H1 (cell line): ENCODE measurements around the gene COQ8B. TPM values are rescaled to one million over a fixed set of nuclear protein-coding genes. Genes with fewer than 3 reads are reported as not detected.

Experiments used
- CTCF ChIA-PET: fragments of 300-600 bp; sonication (Branson Sonifier 250); formaldehyde crosslinking; loops from one replicate; lab custom pipeline; 2021; ENCODE audit not compliant: partially characterized antibody; lab: Charles Lee
- POLR2A ChIA-PET: fragments of 300-600 bp; sonication (Branson Sonifier 250); formaldehyde crosslinking; loops from one replicate; lab custom pipeline; 2021; ENCODE audit warnings: inconsistent platforms; ENCODE audit not compliant: partially characterized antibody; lab: Charles Lee
- DNase-seq, 2 experiments: peaks; one replicate each; pipeline versions ENCODE4 v3.0.0 to v3.0.0-alpha.2; 2010 to 2022; ENCODE audit warnings: low spot score in 2 of 2, low read depth in 1 of 2, mixed read lengths in 1 of 2
- FAIRE-seq: peaks from 2 replicates; lab custom pipeline; 2011; peaks lifted over from hg19 to GRCh38; lab: Jason Lieb, UNC
- H2AFZ ChIP-seq: 2 replicates; pipeline ENCODE4 v1.8.1; 2012; ENCODE audit warnings: low read length, inconsistent platforms
- H2AK5ac ChIP-seq: 2 replicates; pipeline ENCODE4 v1.6.1; 2013; ENCODE audit warnings: low read depth, low read length
- H2BK120ac ChIP-seq: replicated peaks from 2 replicates; pipeline ENCODE3; 2013; ENCODE audit warnings: low read depth, low read length, inconsistent platforms
- H2BK12ac ChIP-seq: 2 replicates; pipeline ENCODE4 v1.6.1; 2013; ENCODE audit warnings: low read depth, low read length
- H2BK15ac ChIP-seq: 2 replicates; pipeline ENCODE4 v1.6.1; 2013; ENCODE audit warnings: low read length
- H2BK20ac ChIP-seq: 2 replicates; pipeline ENCODE4 v1.6.1; 2013; ENCODE audit warnings: low read length
- H2BK5ac ChIP-seq: 2 replicates; pipeline ENCODE4 v1.6.1; 2013; ENCODE audit warnings: low read depth, low read length
- H3K14ac ChIP-seq: 2 replicates; pipeline ENCODE4 v1.6.1; 2013; ENCODE audit warnings: inconsistent platforms; ENCODE audit not compliant: insufficient read length
- H3K18ac ChIP-seq: 2 replicates; pipeline ENCODE4 v1.6.1; 2013; ENCODE audit warnings: low read length; ENCODE audit errors: extremely low read depth
- H3K23ac ChIP-seq: 2 replicates; pipeline ENCODE4 v1.6.1; 2013; ENCODE audit warnings: inconsistent platforms; ENCODE audit not compliant: insufficient read length
- H3K23me2 ChIP-seq: 2 replicates; pipeline ENCODE4 v1.6.1; 2013; ENCODE audit warnings: low read depth, low read length
- H3K27ac ChIP-seq: 2 replicates; pipeline ENCODE4 v1.6.1; 2011; ENCODE audit warnings: low read depth, low read length, inconsistent platforms
- H3K27me3 ChIP-seq, 4 experiments: replicated peaks in 1 of 4; 1 replicate in 1 of 4; 2 replicates in 3 of 4; pipeline versions ENCODE4 v1.6.1 to v1.8.1; 2011 to 2013; ENCODE audit warnings: low read length in 3 of 4, mild to moderate bottlenecking in 3 of 4, inconsistent platforms in 2 of 4, mixed read lengths in 2 of 4, moderate library complexity in 1 of 4; ENCODE audit not compliant: control insufficient read depth in 3 of 4, insufficient read depth in 3 of 4; ENCODE audit errors: extremely low read depth in 1 of 4
- H3K36me3 ChIP-seq, 4 experiments: 2 replicates each; pipeline versions ENCODE4 v1.6.1 to v1.8.1; 2011 to 2013; ENCODE audit warnings: mild to moderate bottlenecking in 4 of 4, low read length in 3 of 4, moderate library complexity in 2 of 4, control low read depth in 1 of 4, inconsistent platforms in 1 of 4; ENCODE audit not compliant: insufficient read depth in 4 of 4, control insufficient read depth in 2 of 4
- H3K4ac ChIP-seq: replicated peaks from 2 replicates; pipeline ENCODE3; 2013; ENCODE audit warnings: low read length, low read depth, mixed read lengths, inconsistent platforms; ENCODE audit not compliant: insufficient read length
- H3K4me1 ChIP-seq, 4 experiments: replicated peaks in 1 of 4; 1 replicate in 1 of 4; 2 replicates in 3 of 4; pipeline versions ENCODE4 v1.6.1 to v1.8.1; 2011 to 2013; ENCODE audit warnings: low read length in 3 of 4, inconsistent platforms in 2 of 4, mixed read lengths in 1 of 4; ENCODE audit not compliant: insufficient read depth in 4 of 4, control insufficient read depth in 3 of 4
- H3K4me2 ChIP-seq, 2 experiments: 2 replicates each; pipeline versions ENCODE4 v1.6.1 to v1.8.1; 2011 to 2013; ENCODE audit warnings: low read depth in 2 of 2, low read length in 2 of 2, control low read depth in 1 of 2, inconsistent platforms in 1 of 2, mild to moderate bottlenecking in 1 of 2; ENCODE audit not compliant: insufficient read depth in 1 of 2
- H3K4me3 ChIP-seq, 4 experiments: fragments of 200-600, 300-600 bp in 1 of 4; sonication (generic), shearing (Covaris generic), sonication (Bioruptor Twin) in 1 of 4; 2 replicates each; pipeline versions ENCODE4 v1.5.1 to v1.8.1; 2011 to 2016; ENCODE audit warnings: low read length in 4 of 4, low read depth in 3 of 4, control low read depth in 2 of 4, inconsistent platforms in 2 of 4, mild to moderate bottlenecking in 2 of 4, mixed read lengths in 1 of 4, moderate library complexity in 1 of 4; ENCODE audit not compliant: insufficient read depth in 2 of 4; ENCODE audit errors: extremely low read depth in 1 of 4
- H3K56ac ChIP-seq: replicated peaks from 2 replicates; pipeline ENCODE3; 2013; ENCODE audit warnings: low read depth, mild to moderate bottlenecking, mixed read lengths, low read length, inconsistent platforms; ENCODE audit not compliant: insufficient read length
- H3K79me1 ChIP-seq: 2 replicates; pipeline ENCODE4 v1.6.1; 2013; ENCODE audit warnings: low read depth, low read length, control low read depth
- H3K79me2 ChIP-seq, 2 experiments: 2 replicates each; pipeline versions ENCODE4 v1.6.1 to v1.8.1; 2012 to 2013; ENCODE audit warnings: low read length in 2 of 2, mild to moderate bottlenecking in 2 of 2, inconsistent platforms in 1 of 2; ENCODE audit not compliant: insufficient read depth in 2 of 2, control insufficient read depth in 1 of 2
- H3K9ac ChIP-seq, 4 experiments: replicated peaks in 1 of 4; 1 replicate in 1 of 4; 2 replicates in 3 of 4; pipeline versions ENCODE4 v1.6.1 to v1.8.1; 2011 to 2013; ENCODE audit warnings: low read depth in 3 of 4, low read length in 3 of 4, control low read depth in 2 of 4, mild to moderate bottlenecking in 2 of 4, moderate library complexity in 2 of 4, inconsistent platforms in 1 of 4; ENCODE audit errors: extremely low read depth in 1 of 4
- H3K9me3 ChIP-seq, 2 experiments: 2 replicates each; pipeline versions ENCODE4 v1.6.1 to v1.8.1; 2012 to 2013; ENCODE audit warnings: mild to moderate bottlenecking in 2 of 2, moderate library complexity in 2 of 2, control low read depth in 1 of 2, inconsistent platforms in 1 of 2, low read depth in 1 of 2, low read length in 1 of 2, mixed read lengths in 1 of 2; ENCODE audit not compliant: insufficient read depth in 2 of 2
- H4K20me1 ChIP-seq, 2 experiments: replicated peaks in 1 of 2; 2 replicates each; pipeline versions ENCODE3 to v1.8.1; 2011 to 2013; ENCODE audit warnings: inconsistent platforms in 2 of 2, low read length in 2 of 2, mild to moderate bottlenecking in 1 of 2; ENCODE audit not compliant: insufficient read depth in 2 of 2, control insufficient read depth in 1 of 2
- H4K5ac ChIP-seq: 2 replicates; pipeline ENCODE4 v1.6.1; 2013; ENCODE audit warnings: low read length, low read depth, mixed read lengths, inconsistent platforms; ENCODE audit not compliant: insufficient read length
- H4K8ac ChIP-seq: 2 replicates; pipeline ENCODE4 v1.8.0; 2013; ENCODE audit warnings: mild to moderate bottlenecking, moderate library complexity, low read length, inconsistent platforms; ENCODE audit not compliant: insufficient read depth; ENCODE audit errors: extremely low read depth
- H4K91ac ChIP-seq: replicated peaks from 2 replicates; pipeline ENCODE3; 2013; ENCODE audit warnings: low read length, mixed read lengths, inconsistent platforms; ENCODE audit not compliant: insufficient read length
- ASH2L ChIP-seq: fragments of 200-600, 300-600 bp; sonication (generic); IDR thresholded peaks from one replicate; pipeline ENCODE4 v1.7.1; 2017; ENCODE audit warnings: low read length
- BRCA1 ChIP-seq: IDR thresholded peaks from 2 replicates; pipeline ENCODE4 v1.6.1; 2012; ENCODE audit warnings: low read depth, low read length, improper control_type of control experiment
- JUN ChIP-seq: IDR thresholded peaks from 2 replicates; pipeline ENCODE4 v1.6.1; 2011; ENCODE audit warnings: low read depth, mild to moderate bottlenecking, improper control_type of control experiment, low read length
- KDM4A ChIP-seq: IDR thresholded peaks from one replicate; pipeline ENCODE4 v1.7.1; 2012; ENCODE audit warnings: low read depth, mild to moderate bottlenecking, moderate library complexity, low read length, inconsistent platforms; ENCODE audit not compliant: severe bottlenecking
- PHF8 ChIP-seq: fragments of 200-600 bp; sonication (generic); conservative IDR thresholded peaks from 2 replicates; pipeline ENCODE4 v1.7.1; 2012; ENCODE audit warnings: low read depth, mild to moderate bottlenecking, inconsistent platforms, low read length, moderate library complexity
- POLR2AphosphoS5 ChIP-seq: IDR thresholded peaks from 2 replicates; pipeline ENCODE4 v1.6.1; 2011; ENCODE audit warnings: low read depth, low read length
- RBBP5 ChIP-seq: IDR thresholded peaks from 2 replicates; pipeline ENCODE4 v1.7.1; 2012; ENCODE audit warnings: low read depth, mild to moderate bottlenecking, inconsistent platforms, low read length, moderate library complexity, borderline replicate concordance
- RFX5 ChIP-seq: IDR thresholded peaks from 2 replicates; pipeline ENCODE4 v1.6.1; 2011; ENCODE audit warnings: low read depth, low read length, improper control_type of control experiment, borderline replicate concordance
- RNF2 ChIP-seq: fragments of 200-900, 300-1000 bp; sonication (generic); IDR thresholded peaks from 2 replicates; pipeline ENCODE4 v1.7.1; 2016; ENCODE audit warnings: borderline replicate concordance, low read depth, mild to moderate bottlenecking, antibody characterized with exemption, low read length; ENCODE audit not compliant: poor library complexity, severe bottlenecking; ENCODE audit errors: missing control alignments
- SP2 ChIP-seq: IDR thresholded peaks from 2 replicates; pipeline ENCODE4 v1.6.1; 2012; ENCODE audit warnings: mild to moderate bottlenecking, low read length, inconsistent platforms
- SP4 ChIP-seq: IDR thresholded peaks from 2 replicates; pipeline ENCODE4 v1.6.1; 2012; ENCODE audit warnings: low read length, inconsistent platforms
- TAF1 ChIP-seq: IDR thresholded peaks from 2 replicates; pipeline ENCODE4 v1.6.1; 2011; ENCODE audit warnings: mild to moderate bottlenecking, low read depth, low read length
- WGBS, 2 experiments: shearing (Covaris generic) in 1 of 2; methylation state at CpG; one replicate each; pipeline versions ENCODE4 v1.1.6 to v1.1.7; 2013 to 2015; ENCODE audit warnings: low lambda C conversion rate in 2 of 2, mixed read lengths in 2 of 2, inconsistent platforms in 1 of 2, low coverage in 1 of 2, missing lambda C conversion rate in 1 of 2; ENCODE audit not compliant: insufficient replicate concordance in 2 of 2, insufficient coverage in 1 of 2, insufficient read length in 1 of 2; ENCODE audit errors: extremely low coverage in 1 of 2, missing lambda C conversion rate in 1 of 2; 5-methylcytosine and 5-hydroxymethylcytosine counted together
- polyA plus RNA-seq, 7 experiments: library from polyadenylated mRNA; depleted of rRNA in 3 of 7; stranded (reverse) in 5 of 7; unstranded in 2 of 7; fragments of >200 nt in 5 of 7; fragments of 200-250 nt in 2 of 7; gene quantifications; 1 replicate in 5 of 7; 2 replicates in 1 of 7; 4 replicates in 1 of 7; pipeline versions ENCODE4 v1.2.1 to v1.2.3, GENCODE V29; 2011 to 2013; ENCODE audit warnings: missing spikeins in 2 of 7, mixed read lengths in 2 of 7
- total RNA-seq: library from RNA; stranded (reverse); fragmentation: NEBNext Ultra II Directional; extraction: Animal tissue kit (Norgen Biotek cat#: 25700); gene quantifications from 2 replicates; pipeline ENCODE4 v1.2.1, GENCODE V29; 2021

The COQ8B gene
- total and polyA plus RNA-seq, 2 of the 8 experiments (the other 6 are each of a cell fraction or from before 2014, with no cell fraction given) = 41.7 to 46.1 TPM

GRCh38 chr19:40735013-40735771 lies 18.5 kb upstream of the COQ8B start:
- Histone ChIP-seq H3K4me1 (no peaks in the 10 kb centered on the region; a peak in 1 of 7 replicates), H2BK12ac (no peak overlapping the region), H4K5ac (no peak overlapping the region), H2AK5ac (no peak overlapping the region), H2AFZ (no peak overlapping the region), H3K18ac (no peak overlapping the region), H3K4ac (no peak overlapping the region), H3K4me2 (no peak overlapping the region), H3K14ac (no peak overlapping the region), H3K56ac (no peak overlapping the region), H2BK15ac (no peak overlapping the region), H2BK120ac (no peak overlapping the region), H3K9me3 (no peaks in the 10 kb centered on the region), H3K23ac (no peak overlapping the region), H3K4me3 (no peak overlapping the region), H3K79me2 (no peaks in the 10 kb centered on the region), H3K9ac (no peak overlapping the region), H4K8ac (no peak overlapping the region; the same call in 1 of the 2 replicates), H2BK20ac (no peak overlapping the region), H3K27me3 (no peaks in the 10 kb centered on the region), H3K36me3 (peaks cover 3 to 28% (median 20%) of the 10 kb centered on the region in 4 experiments; a peak in 5 of 8 replicates), H4K20me1 (peaks cover 0 to 6% of the 10 kb centered on the region in 2 experiments), H2BK5ac (no peak overlapping the region), H3K27ac (no peak overlapping the region), H4K91ac (no peak overlapping the region), H3K79me1 (no peaks in the 10 kb centered on the region; the same call in 1 of the 2 replicates), H3K23me2 (no peaks in the 10 kb centered on the region)
- ChIA-PET POLR2A (interaction anchor here (1.3 to 3.0 kb wide), 6 partner anchors 10 to 32 kb away, joined by 4 to 10 read pairs (median 7); partner anchors contain the start of gene ACTMAP), CTCF (interaction anchor here (1.3 to 2.0 kb wide), 6 partner anchors 8 to 32 kb away, joined by 3 to 6 read pairs (median 4); partner anchors contain the start of genes COQ8B and ITPKC)
- WGBS, 2 experiments = 92% methylated on average over 11 of the region's 11 CpGs; no CpG with 5 or more reads in 1 of the 2 experiments
- DNase-seq (no peak), FAIRE-seq (no peak)
- TF ChIP-seq JUN (no peak), BRCA1 (no peak), PHF8 (no peak), RFX5 (no peak), SP2 (no peak), ASH2L (no peak), RBBP5 (no peak), TAF1 (no peak), KDM4A (no peak), RNF2 (no peak), SP4 (no peak), POLR2AphosphoS5 (no peak)
